Effector CD8-positive, alpha-beta T cell (primary cell): ENCODE results near the gene EPB41L3.

ENCODE experiments used
- DNase-seq: peaks from one replicate; lab custom pipeline; 2025; lab: John Stamatoyannopoulos, UW

Gene EPB41L3

GRCh38 chr18:5415031-5415430 lies 128.8 kb downstream of the EPB41L3 start:
- DNase-seq: no peak

GRCh38 chr18:5414546-5414945 lies 129.3 kb downstream of the EPB41L3 start:
- no peak for DNase-seq

DNA sequence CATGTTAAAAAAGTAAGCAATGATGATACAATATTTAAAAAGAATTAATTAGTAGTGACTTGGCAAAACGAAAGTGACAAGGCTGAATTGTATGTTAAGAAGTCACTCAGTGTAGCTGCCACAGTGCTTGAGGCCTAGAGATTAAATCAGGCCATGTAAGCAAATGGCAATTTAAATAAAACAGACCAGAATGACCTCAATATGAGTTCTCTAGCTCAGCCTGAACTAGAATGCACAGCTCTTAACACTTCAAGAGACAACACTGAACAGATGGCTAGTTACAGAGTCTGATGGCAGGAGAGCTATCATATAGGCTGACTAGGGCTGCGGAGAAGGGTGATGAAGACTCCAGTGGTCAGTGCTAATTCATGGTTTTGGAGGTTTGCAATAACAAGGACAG lies 130.3 kb downstream of the EPB41L3 start:
- DNase-seq: no peak

DNA sequence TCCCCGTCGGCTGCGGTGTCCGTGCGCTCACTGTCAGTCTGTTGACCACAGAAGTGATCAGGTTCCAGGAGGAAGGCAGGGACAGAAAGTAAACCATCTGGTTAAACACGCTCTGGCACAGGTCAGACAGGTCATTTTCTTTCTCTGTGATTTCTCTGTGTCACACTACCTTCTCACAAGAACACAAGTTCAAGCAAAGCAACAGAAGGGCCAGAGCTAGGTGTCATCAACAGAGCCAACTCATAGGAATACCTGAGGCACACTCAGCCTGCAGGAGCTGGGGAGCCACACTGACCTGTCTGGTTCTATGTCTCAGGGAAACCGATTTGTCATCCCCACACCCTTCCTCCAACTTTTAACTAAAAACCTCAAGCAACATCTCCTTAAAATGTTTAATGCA lies 133.2 kb downstream of the EPB41L3 start:
- DNase-seq: no peak

- DNase-seq: no peak
Observed at GRCh38 chr18:5398269-5398668, 145.5 kb downstream of the EPB41L3 start.

DNA sequence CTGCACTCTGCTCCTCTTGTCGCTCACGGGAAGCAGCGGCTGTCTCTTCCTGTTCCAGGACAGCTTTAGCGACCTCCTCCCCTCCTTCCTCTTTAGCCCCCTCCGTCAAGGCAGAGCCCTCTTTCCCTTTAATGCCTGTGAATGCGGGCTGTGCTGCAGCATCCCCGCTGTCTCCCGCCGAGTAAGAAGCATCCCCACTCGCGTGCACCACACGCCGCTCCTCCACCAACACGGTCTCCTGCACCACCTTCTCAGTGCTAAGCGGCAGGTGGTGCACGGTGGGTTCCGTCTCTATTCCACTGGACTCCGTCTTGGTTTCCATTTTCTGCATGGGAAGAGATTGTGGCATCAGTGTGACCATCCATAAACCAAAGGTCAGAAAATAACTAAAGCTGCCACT lies 146.7 kb downstream of the EPB41L3 start:
- DNase-seq: no peak

DNA sequence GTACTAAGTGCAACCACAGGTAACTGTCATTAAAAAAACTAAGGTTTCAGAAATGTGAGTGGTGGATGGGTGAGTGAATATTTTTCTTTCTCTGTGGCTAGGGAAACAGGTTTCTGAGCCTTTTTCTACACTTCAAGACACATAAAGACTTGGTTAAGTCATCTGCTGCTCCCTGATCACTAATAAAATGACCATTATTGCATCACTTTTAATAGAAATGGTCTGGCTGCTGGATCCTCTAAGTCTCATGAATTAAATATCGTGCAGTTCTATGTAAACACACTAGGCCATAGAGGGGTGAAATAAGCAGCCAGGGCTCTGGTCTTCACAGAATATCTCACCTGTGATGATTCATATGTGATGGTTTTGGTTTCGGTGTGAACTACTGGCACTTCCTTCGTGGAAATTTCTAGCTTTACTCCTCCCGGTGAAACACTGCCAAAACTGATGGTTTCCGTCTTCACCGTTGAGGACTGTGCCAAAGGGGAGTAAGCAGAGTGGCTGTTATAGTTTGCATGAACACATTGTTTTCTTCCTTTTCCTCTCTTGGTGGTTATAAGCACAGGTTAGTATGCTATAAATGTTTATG lies 147.8 kb downstream of the EPB41L3 start:
- DNase-seq: no peak

DNA sequence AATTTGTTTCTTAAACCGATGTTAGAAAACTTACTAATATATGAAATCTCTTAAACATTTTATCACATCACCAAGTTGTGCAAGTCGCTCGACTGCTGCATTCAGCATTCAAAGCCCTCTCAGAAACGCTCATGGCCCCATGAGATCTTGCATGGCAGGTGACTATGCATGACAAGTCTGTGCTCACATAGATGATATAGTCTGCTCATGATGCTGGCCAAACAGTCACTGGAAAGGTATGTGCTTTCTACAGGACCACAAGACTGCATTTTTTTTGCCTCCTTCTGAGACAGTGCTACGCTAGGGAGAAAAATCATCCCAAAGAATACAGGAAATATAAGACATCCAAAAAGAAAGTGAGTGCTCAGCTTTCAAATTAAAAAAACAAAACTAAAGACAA lies 150.0 kb downstream of the EPB41L3 start:
- no peak for DNase-seq

DNA sequence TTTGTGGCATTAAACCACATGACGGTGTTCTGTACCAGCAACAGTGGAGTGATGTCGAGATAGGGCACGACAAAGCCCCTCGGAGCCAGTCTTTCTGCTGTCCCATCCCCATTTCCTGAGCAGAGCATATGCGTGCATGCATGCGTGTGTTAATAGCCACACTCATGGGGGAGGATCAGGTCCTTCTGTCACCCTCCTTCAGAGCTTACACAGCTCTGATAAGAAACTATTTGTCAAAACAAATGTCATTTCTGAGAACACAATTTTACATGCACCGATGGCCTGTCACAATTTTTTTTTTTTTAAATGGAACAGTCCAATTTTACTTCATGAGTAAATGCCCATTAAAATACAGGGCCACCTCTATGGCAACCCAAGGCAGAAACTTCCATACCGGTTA lies 152.4 kb downstream of the EPB41L3 start:
- DNase-seq: no peak

DNA sequence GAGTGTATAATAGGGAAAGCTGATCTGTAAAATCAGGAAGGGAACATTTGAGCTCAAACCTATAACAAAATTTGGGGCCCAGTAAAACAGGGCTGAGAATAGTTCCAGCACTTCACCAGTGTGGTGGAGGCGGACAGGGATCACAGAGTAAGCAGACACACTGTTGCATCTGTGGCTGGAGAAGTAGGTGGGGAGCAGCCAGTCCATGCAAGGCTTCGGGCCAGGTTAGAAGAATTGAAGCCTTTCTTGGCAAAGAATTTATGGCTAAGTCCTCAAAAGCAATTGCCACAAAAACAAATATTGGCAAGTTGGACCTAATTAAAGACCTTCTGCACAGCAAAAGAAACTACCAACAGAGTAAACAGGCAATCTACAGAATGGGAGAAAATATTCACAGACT lies 154.4 kb downstream of the EPB41L3 start:
- DNase-seq: no peak

DNA sequence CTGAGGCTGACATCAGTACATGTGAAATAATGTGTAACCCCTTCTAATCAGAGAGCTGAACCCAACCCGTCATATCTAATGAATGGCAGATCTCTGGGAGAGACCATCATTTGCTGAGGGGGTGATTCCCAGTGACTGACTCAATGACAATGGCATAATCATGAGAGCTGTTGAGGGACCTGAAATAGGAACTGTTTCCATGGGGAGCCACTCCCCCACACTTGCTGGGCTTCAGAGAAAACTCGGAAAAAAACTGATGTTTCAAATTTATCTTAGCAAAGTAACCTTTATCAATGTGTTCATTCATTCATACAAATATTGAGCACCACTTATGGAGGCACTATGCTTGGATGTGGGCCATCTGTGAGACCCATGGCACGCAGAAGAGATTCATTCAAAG lies 154.9 kb downstream of the EPB41L3 start:
- DNase-seq: no peak

DNA sequence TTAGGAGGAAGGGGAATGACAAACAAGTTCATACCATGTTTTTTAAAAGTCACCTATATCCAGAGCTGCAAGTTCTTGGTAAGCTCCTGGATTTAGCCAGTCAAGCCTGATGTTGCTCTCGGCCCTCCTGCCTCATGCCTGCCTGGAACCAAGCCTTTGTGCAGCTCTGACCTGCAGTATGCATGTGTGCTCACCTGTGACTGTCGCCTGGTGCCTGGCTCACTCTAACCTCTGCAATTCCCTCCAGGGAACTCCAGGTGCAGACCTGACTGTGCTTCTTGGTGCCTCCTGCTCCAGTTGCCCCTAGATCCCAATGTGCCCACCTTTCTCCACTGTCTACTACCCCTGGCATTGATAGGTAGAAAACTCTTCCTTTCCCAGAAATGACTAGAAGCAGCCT lies 163.2 kb downstream of the EPB41L3 start:
- DNase-seq: no peak

GRCh38 chr18:5376986-5377385 lies 166.8 kb downstream of the EPB41L3 start:
- DNase-seq: no peak

GRCh38 chr18:5370332-5370731 lies 173.5 kb downstream of the EPB41L3 start:
- DNase-seq: no peak

DNA sequence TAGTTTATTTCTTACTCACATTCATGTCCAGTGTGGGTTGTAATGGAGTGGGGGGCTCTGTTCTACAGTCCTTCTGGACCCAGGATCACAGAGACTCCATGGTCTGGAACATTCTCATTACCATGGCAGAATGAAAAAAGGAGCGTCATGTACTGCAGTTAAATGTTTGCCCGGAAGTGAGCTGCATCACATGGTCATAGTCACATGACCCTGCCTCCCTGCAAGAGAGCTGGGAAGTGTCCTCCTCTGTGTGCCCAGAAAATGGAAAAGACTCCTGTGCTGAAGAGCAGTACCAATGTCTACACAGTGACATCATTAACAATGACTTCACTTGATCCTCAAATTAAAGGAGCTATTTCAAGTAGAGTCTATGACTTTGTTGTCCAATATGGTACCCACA lies 174.3 kb downstream of the EPB41L3 start:
- no peak for DNase-seq

DNA sequence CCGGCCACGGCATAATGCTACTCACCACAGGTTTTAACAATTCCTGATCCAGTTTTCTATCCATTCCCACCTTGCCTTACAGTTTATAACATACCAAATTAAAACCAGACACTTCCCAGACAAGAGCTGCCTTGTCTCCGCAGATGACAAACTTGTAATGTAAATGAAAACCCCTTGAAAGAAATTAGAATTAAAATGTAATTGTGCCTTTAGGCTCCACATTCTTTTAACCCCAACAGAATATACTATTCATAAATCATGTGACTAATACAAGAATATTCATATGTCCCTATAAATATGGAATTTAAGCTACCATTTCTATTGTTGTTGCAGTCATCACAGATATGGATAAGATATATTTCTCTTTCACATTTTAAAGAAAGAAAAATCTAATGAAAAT lies 178.4 kb downstream of the EPB41L3 start:
- no peak for DNase-seq

DNA sequence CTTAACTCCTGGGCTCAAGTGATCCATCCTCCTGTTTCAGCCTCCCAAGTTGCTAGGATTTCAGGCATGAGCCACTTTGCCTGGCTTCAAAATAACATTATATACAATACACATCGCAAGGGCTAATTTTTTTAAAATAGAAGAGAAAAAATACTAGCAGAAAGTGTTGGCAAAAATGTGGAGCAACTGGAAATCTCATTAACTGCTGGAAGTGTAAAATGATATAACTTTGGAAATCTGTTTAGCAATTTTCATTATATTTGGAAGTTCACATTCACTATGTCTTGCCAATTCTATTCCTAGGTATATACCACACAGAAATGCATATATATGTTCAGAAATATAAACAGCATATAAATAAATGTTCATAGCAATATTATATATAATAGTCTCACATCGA lies 193.2 kb downstream of the EPB41L3 start:
- no peak for DNase-seq
